HepG2 (cell line): ENCODE measurements around the gene GLT1D1. TPM values are rescaled to one million over a fixed set of nuclear protein-coding genes. Genes with fewer than 3 reads are reported as not detected.

ENCODE experiments used
- ATAC-seq: fragments of 200-7000 bp; cut with Tn5 transposase; 3 replicates; pipeline ENCODE4 v1.9.1; 2020; ENCODE audit warnings: mild to moderate bottlenecking, moderate library complexity
- BruUV-seq: library from RNA; stranded (reverse); fragments of 400-500 nt; replicated peaks from 2 replicates; lab custom pipeline; 2021; lab: Mats Ljungman, UMichigan
- CTCF ChIA-PET: fragments of 300-600 bp; formaldehyde crosslinking; extraction: SDS; loops from one replicate; lab custom pipeline; 2021; ENCODE audit warnings: low total read pairs, inconsistent platforms, low intra/inter-chr PET ratio; lab: Yijun Ruan, JAX
- POLR2A ChIA-PET: fragments of 350-600 bp; sonication (Branson Sonifier 250); formaldehyde crosslinking; loops from one replicate; lab custom pipeline; 2020; ENCODE audit warnings: antibody characterized with exemption, inconsistent platforms; lab: Yijun Ruan, JAX
- DNase-seq: peaks from one replicate; pipeline ENCODE4 v3.0.0-alpha.2; 2015; ENCODE audit warnings: low spot score
- FAIRE-seq: peaks from 3 replicates; lab custom pipeline; 2011; peaks lifted over from hg19 to GRCh38; lab: Jason Lieb, UNC
- H2AFZ ChIP-seq: one replicate; pipeline ENCODE4 v1.6.1; 2011; ENCODE audit warnings: low read length, inconsistent platforms
- H3K27ac ChIP-seq: fragments of 300-600 bp; 3 replicates; pipeline ENCODE4 v1.8.0; 2011; ENCODE audit warnings: mixed run types, mild to moderate bottlenecking, mixed read lengths, low read length, inconsistent platforms; ENCODE audit not compliant: insufficient read depth; ENCODE audit errors: extremely low read length
- H3K27me3 ChIP-seq, 2 experiments: fragments of 200-600 bp in 1 of 2; 2 replicates in 1 of 2; 3 replicates in 1 of 2; pipeline versions ENCODE4 v1.6.0 to v1.8.0; 2011; ENCODE audit warnings: low read length in 2 of 2, mild to moderate bottlenecking in 2 of 2, moderate library complexity in 2 of 2, inconsistent platforms in 1 of 2; ENCODE audit not compliant: insufficient read depth in 2 of 2, control insufficient read depth in 1 of 2
- H3K36me3 ChIP-seq, 2 experiments: fragments of 200-600 bp in 1 of 2; replicated peaks in 1 of 2; 2 replicates in 1 of 2; 3 replicates in 1 of 2; pipeline versions ENCODE4 v1.5.1 to v1.8.0; 2011; ENCODE audit warnings: low read length in 2 of 2, inconsistent platforms in 1 of 2; ENCODE audit not compliant: insufficient read depth in 2 of 2, control insufficient read depth in 1 of 2
- H3K4me1 ChIP-seq: 2 replicates; pipeline ENCODE4 v1.5.1; 2012; ENCODE audit warnings: low read length, inconsistent platforms; ENCODE audit not compliant: insufficient read depth
- H3K4me2 ChIP-seq: 2 replicates; pipeline ENCODE4 v1.6.0; 2011; ENCODE audit warnings: low read depth, low read length, inconsistent platforms
- H3K4me3 ChIP-seq, 3 experiments: fragments of 200-600 bp in 1 of 3; sonication (generic), shearing (Covaris generic) in 1 of 3; replicated peaks in 1 of 3; 2 replicates each; pipeline ENCODE4 v1.5.1; 2011 to 2016; ENCODE audit warnings: low read length in 3 of 3, inconsistent platforms in 2 of 3, low read depth in 2 of 3, mild to moderate bottlenecking in 2 of 3, control low read depth in 1 of 3, mixed read lengths in 1 of 3; ENCODE audit not compliant: insufficient read depth in 1 of 3
- H3K79me2 ChIP-seq: one replicate; pipeline ENCODE4 v1.6.1; 2011; ENCODE audit warnings: low read length, inconsistent platforms; ENCODE audit not compliant: insufficient read depth
- H3K9ac ChIP-seq: 2 replicates; pipeline ENCODE4 v1.6.0; 2011; ENCODE audit warnings: mild to moderate bottlenecking, low read depth, low read length, inconsistent platforms; ENCODE audit not compliant: insufficient read depth
- H3K9me3 ChIP-seq: 2 replicates; pipeline ENCODE4 v1.5.1; 2012; ENCODE audit warnings: mild to moderate bottlenecking, low read length
- H4K20me1 ChIP-seq: 2 replicates; pipeline ENCODE4 v1.6.0; 2011; ENCODE audit warnings: inconsistent platforms, mild to moderate bottlenecking, low read length, moderate library complexity; ENCODE audit not compliant: insufficient read depth
- ATF3 ChIP-seq: sonication (generic); formaldehyde crosslinking; IDR thresholded peaks from 2 replicates; pipeline ENCODE4 v1.4.0; 2020; ENCODE audit warnings: missing genetic modification reagents
- CAMTA2 ChIP-seq: sonication (generic); formaldehyde crosslinking; IDR thresholded peaks from 2 replicates; pipeline ENCODE4 v1.4.0; 2020; ENCODE audit warnings: mild to moderate bottlenecking, missing genetic modification reagents, borderline replicate concordance
- DZIP1 ChIP-seq: sonication (generic); formaldehyde crosslinking; IDR thresholded peaks from 2 replicates; pipeline ENCODE4 v1.5.0; 2020; ENCODE audit warnings: mild to moderate bottlenecking, missing genetic modification reagents
- HNF1A ChIP-seq, 2 experiments: sonication (generic) in 1 of 2; formaldehyde crosslinking in 1 of 2; IDR thresholded peaks; 2 replicates each; pipeline versions ENCODE4 v1.4.0 to v1.6.1; 2016 to 2020; ENCODE audit warnings: borderline replicate concordance in 1 of 2, low read depth in 1 of 2, mild to moderate bottlenecking in 1 of 2, missing genetic modification reagents in 1 of 2
- HOXA3 ChIP-seq: sonication (generic); formaldehyde crosslinking; IDR thresholded peaks from 2 replicates; pipeline ENCODE4 v1.5.0; 2020; ENCODE audit warnings: missing genetic modification reagents
- KDM4B ChIP-seq: sonication (generic); formaldehyde crosslinking; IDR thresholded peaks from 2 replicates; pipeline ENCODE4 v1.4.0; 2020; ENCODE audit warnings: missing genetic modification reagents
- KLF12 ChIP-seq: sonication (generic); formaldehyde crosslinking; IDR thresholded peaks from 2 replicates; pipeline ENCODE4 v1.4.0; 2020; ENCODE audit warnings: missing genetic modification reagents, borderline replicate concordance
- NAIF1 ChIP-seq: sonication (generic); formaldehyde crosslinking; IDR thresholded peaks from 2 replicates; pipeline ENCODE4 v1.5.0; 2020; ENCODE audit warnings: mild to moderate bottlenecking, missing genetic modification reagents, borderline replicate concordance
- NR1H2 ChIP-seq: sonication (generic); formaldehyde crosslinking; IDR thresholded peaks from 2 replicates; pipeline ENCODE4 v1.8.1; 2022; ENCODE audit warnings: low read depth, missing genetic modification reagents, borderline replicate concordance
- SSRP1 ChIP-seq: IDR thresholded peaks from 2 replicates; pipeline ENCODE4 v1.6.1; 2016; ENCODE audit warnings: control low read depth
- XRCC5 ChIP-seq: fragments of 200-400 bp; formaldehyde crosslinking; optimal IDR thresholded peaks from 2 replicates; pipeline ENCODE3; 2017; ENCODE audit warnings: mild to moderate bottlenecking, low read length
- ZFX ChIP-seq: sonication (generic); formaldehyde crosslinking; IDR thresholded peaks from 2 replicates; pipeline ENCODE4 v1.4.0; 2020; ENCODE audit warnings: mild to moderate bottlenecking, low read depth, missing genetic modification reagents, moderate library complexity
- ZNF737 ChIP-seq: sonication (generic); formaldehyde crosslinking; IDR thresholded peaks from 2 replicates; pipeline ENCODE4 v1.5.0; 2020; ENCODE audit warnings: missing genetic modification reagents, mild to moderate bottlenecking, borderline replicate concordance
- ZNF850 ChIP-seq: sonication (generic); formaldehyde crosslinking; conservative IDR thresholded peaks from 2 replicates; pipeline ENCODE4 v1.9.0; 2021; ENCODE audit warnings: mild to moderate bottlenecking, missing genetic modification reagents
- ZNF879 ChIP-seq: sonication (generic); formaldehyde crosslinking; IDR thresholded peaks from 2 replicates; pipeline ENCODE4 v1.8.1; 2023; ENCODE audit warnings: missing genetic modification reagents
- ZNF891 ChIP-seq: sonication (generic); formaldehyde crosslinking; IDR thresholded peaks from 2 replicates; pipeline ENCODE4 v1.5.0; 2020; ENCODE audit warnings: mild to moderate bottlenecking, missing genetic modification reagents
- WGBS: methylation state at CpG from one replicate; pipeline ENCODE4 v1.1.6; 2017; ENCODE audit warnings: low lambda C conversion rate; 5-methylcytosine and 5-hydroxymethylcytosine counted together
- in situ Hi-C: cut with HindIII; loops from 2 replicates; pipeline ENCODE4 v1.10.0; 2017; ENCODE audit warnings: low pct_unique_long_range_greater_than_20kb; ENCODE audit not compliant: extremely low pct_ligation_motif_present
- intact Hi-C: fragments of 100-400 bp; cut with micrococcal nuclease; formaldehyde crosslinking; loops from one replicate; pipeline ENCODE4 v1.10.0; 2022; ENCODE audit not compliant: unreplicated experiment
- polyA plus RNA-seq, 8 experiments: library from polyadenylated mRNA; depleted of rRNA in 3 of 8; stranded (reverse) in 7 of 8; unstranded in 1 of 8; fragments of >200 nt; fragmentation: Illumina TruSeq in 4 of 8; extraction: Trizol in 4 of 8; gene quantifications; 2 replicates each; pipeline versions ENCODE4 v1.2.1 to v1.2.3, GENCODE V29; 2011 to 2016; ENCODE audit warnings: low read depth in 4 of 8, missing spikeins in 1 of 8, mixed read lengths in 1 of 8; ENCODE audit not compliant: insufficient read depth in 1 of 8
- total RNA-seq, 5 experiments: library from RNA; depleted of rRNA; stranded (reverse); fragments of >200 nt; fragmentation: Illumina TruSeq; extraction: Trizol; gene quantifications; 2 replicates each; pipeline ENCODE4 v1.2.3, GENCODE V29; 2016; ENCODE audit warnings: low read depth in 1 of 5

The GLT1D1 gene
- total and polyA plus RNA-seq, 2 of the 13 experiments (the other 11 are each of a cell fraction or from before 2014, with no cell fraction given): 0.09 to 0.17 TPM

GRCh38 chr12:128968668-128969067 is 115.4 kb downstream of the GLT1D1 start (continued):
- TF ChIP-seq HNF1A (IDR thresholded peaks at IDR 0.05; ENCODE audit: low read depth) (no peak), HNF1A (CRISPR knock-in tag; IDR thresholded peaks at IDR 0.05; ENCODE audit: borderline replicate concordance) (no peak), ZNF891 (CRISPR knock-in tag) (no peak), KLF12 (no peak), XRCC5 (no peak), KDM4B (CRISPR knock-in tag) (no peak)

GRCh38 chr12:128969480-128970055 is 116.3 kb downstream of the GLT1D1 start:
- H3K4me3 ChIP-seq: no peak overlapping the region
- ATAC-seq (peak; percentile 97), DNase-seq (no peak), FAIRE-seq (no peak)
- CTCF ChIA-PET: interaction anchor here (2.0 kb wide), 1 partner anchor 942 kb away, joined by 6 read pairs; no protein-coding TSS in a partner anchor
- no peak overlapping the region for H3K9ac ChIP-seq
- H3K4me1 ChIP-seq: peaks cover 8% of the 10 kb centered on the region; the same call in 1 of the 2 replicates
- intact Hi-C loops: loop anchor here (5.0 kb wide), 1 partner anchor 943 kb away; no protein-coding TSS in a partner anchor
- no peak overlapping the region for H3K4me2 ChIP-seq
- 8% methylated on average over 11 of the region's 18 CpGs for WGBS
- H3K79me2 ChIP-seq: no peaks in the 10 kb centered on the region
- H3K36me3 ChIP-seq: no peaks in the 10 kb centered on the region
- H3K27me3 ChIP-seq: peaks cover 0 to 2% of the 10 kb centered on the region in 2 experiments; a peak in 1 of 5 replicates
- 0 out of 2 replicates have a peak, but pooled peaks cover 6% of the 10 kb centered on the region for H3K9me3 ChIP-seq
- no TSS peak for BruUV-seq
- H2AFZ ChIP-seq: no peak overlapping the region
- in situ Hi-C loops: loop anchor here (5.0 to 10.0 kb wide), 2 partner anchors 943 to 1045 kb away; no protein-coding TSS in a partner anchor
- no peak overlapping the region for H3K27ac ChIP-seq
- POLR2A ChIA-PET: no interaction called here
- H4K20me1 ChIP-seq: no peaks in the 10 kb centered on the region
- TF ChIP-seq ZNF850 (no peak), DZIP1 (CRISPR knock-in tag) (no peak), CAMTA2 (no peak), SSRP1 (CRISPR knock-in tag) (no peak), ATF3 (CRISPR knock-in tag) (no peak), ZFX (CRISPR knock-in tag) (0 out of 2 replicates have a peak, but pooled peaks have one; percentile 22), HOXA3 (CRISPR knock-in tag) (no peak), ZNF879 (CRISPR knock-in tag) (no peak), NAIF1 (CRISPR knock-in tag) (no peak), ZNF737 (CRISPR knock-in tag) (no peak), NR1H2 (CRISPR knock-in tag) (no peak)
